H1 (cell line): ENCODE measurements around the gene LPCAT1. TPM values are rescaled to one million over a fixed set of nuclear protein-coding genes. Genes with fewer than 3 reads are reported as not detected.

Experiments
- CTCF ChIA-PET: fragments of 300-600 bp; sonication (Branson Sonifier 250); formaldehyde crosslinking; loops from one replicate; lab custom pipeline; 2021; ENCODE audit not compliant: partially characterized antibody; lab: Charles Lee
- POLR2A ChIA-PET: fragments of 300-600 bp; sonication (Branson Sonifier 250); formaldehyde crosslinking; loops from one replicate; lab custom pipeline; 2021; ENCODE audit warnings: inconsistent platforms; ENCODE audit not compliant: partially characterized antibody; lab: Charles Lee
- DNase-seq, 2 experiments: peaks; one replicate each; pipeline versions ENCODE4 v3.0.0 to v3.0.0-alpha.2; 2010 to 2022; ENCODE audit warnings: low spot score in 2 of 2, low read depth in 1 of 2, mixed read lengths in 1 of 2
- FAIRE-seq: peaks from 2 replicates; lab custom pipeline; 2011; peaks lifted over from hg19 to GRCh38; lab: Jason Lieb, UNC
- H2AFZ ChIP-seq: 2 replicates; pipeline ENCODE4 v1.8.1; 2012; ENCODE audit warnings: low read length, inconsistent platforms
- H2AK5ac ChIP-seq: 2 replicates; pipeline ENCODE4 v1.6.1; 2013; ENCODE audit warnings: low read depth, low read length
- H2BK120ac ChIP-seq: replicated peaks from 2 replicates; pipeline ENCODE3; 2013; ENCODE audit warnings: low read depth, low read length, inconsistent platforms
- H2BK12ac ChIP-seq: 2 replicates; pipeline ENCODE4 v1.6.1; 2013; ENCODE audit warnings: low read depth, low read length
- H2BK15ac ChIP-seq: 2 replicates; pipeline ENCODE4 v1.6.1; 2013; ENCODE audit warnings: low read length
- H2BK20ac ChIP-seq: 2 replicates; pipeline ENCODE4 v1.6.1; 2013; ENCODE audit warnings: low read length
- H2BK5ac ChIP-seq: 2 replicates; pipeline ENCODE4 v1.6.1; 2013; ENCODE audit warnings: low read depth, low read length
- H3K14ac ChIP-seq: 2 replicates; pipeline ENCODE4 v1.6.1; 2013; ENCODE audit warnings: inconsistent platforms; ENCODE audit not compliant: insufficient read length
- H3K18ac ChIP-seq: 2 replicates; pipeline ENCODE4 v1.6.1; 2013; ENCODE audit warnings: low read length; ENCODE audit errors: extremely low read depth
- H3K23ac ChIP-seq: 2 replicates; pipeline ENCODE4 v1.6.1; 2013; ENCODE audit warnings: inconsistent platforms; ENCODE audit not compliant: insufficient read length
- H3K23me2 ChIP-seq: 2 replicates; pipeline ENCODE4 v1.6.1; 2013; ENCODE audit warnings: low read depth, low read length
- H3K27ac ChIP-seq: 2 replicates; pipeline ENCODE4 v1.6.1; 2011; ENCODE audit warnings: low read depth, low read length, inconsistent platforms
- H3K27me3 ChIP-seq, 4 experiments: replicated peaks in 1 of 4; 1 replicate in 1 of 4; 2 replicates in 3 of 4; pipeline versions ENCODE4 v1.6.1 to v1.8.1; 2011 to 2013; ENCODE audit warnings: low read length in 3 of 4, mild to moderate bottlenecking in 3 of 4, inconsistent platforms in 2 of 4, mixed read lengths in 2 of 4, moderate library complexity in 1 of 4; ENCODE audit not compliant: control insufficient read depth in 3 of 4, insufficient read depth in 3 of 4; ENCODE audit errors: extremely low read depth in 1 of 4
- H3K36me3 ChIP-seq, 4 experiments: 2 replicates each; pipeline versions ENCODE4 v1.6.1 to v1.8.1; 2011 to 2013; ENCODE audit warnings: mild to moderate bottlenecking in 4 of 4, low read length in 3 of 4, moderate library complexity in 2 of 4, control low read depth in 1 of 4, inconsistent platforms in 1 of 4; ENCODE audit not compliant: insufficient read depth in 4 of 4, control insufficient read depth in 2 of 4
- H3K4ac ChIP-seq: replicated peaks from 2 replicates; pipeline ENCODE3; 2013; ENCODE audit warnings: low read length, low read depth, mixed read lengths, inconsistent platforms; ENCODE audit not compliant: insufficient read length
- H3K4me1 ChIP-seq, 4 experiments: replicated peaks in 1 of 4; 1 replicate in 1 of 4; 2 replicates in 3 of 4; pipeline versions ENCODE4 v1.6.1 to v1.8.1; 2011 to 2013; ENCODE audit warnings: low read length in 3 of 4, inconsistent platforms in 2 of 4, mixed read lengths in 1 of 4; ENCODE audit not compliant: insufficient read depth in 4 of 4, control insufficient read depth in 3 of 4
- H3K4me2 ChIP-seq, 2 experiments: 2 replicates each; pipeline versions ENCODE4 v1.6.1 to v1.8.1; 2011 to 2013; ENCODE audit warnings: low read depth in 2 of 2, low read length in 2 of 2, control low read depth in 1 of 2, inconsistent platforms in 1 of 2, mild to moderate bottlenecking in 1 of 2; ENCODE audit not compliant: insufficient read depth in 1 of 2
- H3K4me3 ChIP-seq, 4 experiments: fragments of 200-600, 300-600 bp in 1 of 4; sonication (generic), shearing (Covaris generic), sonication (Bioruptor Twin) in 1 of 4; 2 replicates each; pipeline versions ENCODE4 v1.5.1 to v1.8.1; 2011 to 2016; ENCODE audit warnings: low read length in 4 of 4, low read depth in 3 of 4, control low read depth in 2 of 4, inconsistent platforms in 2 of 4, mild to moderate bottlenecking in 2 of 4, mixed read lengths in 1 of 4, moderate library complexity in 1 of 4; ENCODE audit not compliant: insufficient read depth in 2 of 4; ENCODE audit errors: extremely low read depth in 1 of 4
- H3K56ac ChIP-seq: replicated peaks from 2 replicates; pipeline ENCODE3; 2013; ENCODE audit warnings: low read depth, mild to moderate bottlenecking, mixed read lengths, low read length, inconsistent platforms; ENCODE audit not compliant: insufficient read length
- H3K79me1 ChIP-seq: 2 replicates; pipeline ENCODE4 v1.6.1; 2013; ENCODE audit warnings: low read depth, low read length, control low read depth
- H3K79me2 ChIP-seq, 2 experiments: 2 replicates each; pipeline versions ENCODE4 v1.6.1 to v1.8.1; 2012 to 2013; ENCODE audit warnings: low read length in 2 of 2, mild to moderate bottlenecking in 2 of 2, inconsistent platforms in 1 of 2; ENCODE audit not compliant: insufficient read depth in 2 of 2, control insufficient read depth in 1 of 2
- H3K9ac ChIP-seq, 4 experiments: replicated peaks in 1 of 4; 1 replicate in 1 of 4; 2 replicates in 3 of 4; pipeline versions ENCODE4 v1.6.1 to v1.8.1; 2011 to 2013; ENCODE audit warnings: low read depth in 3 of 4, low read length in 3 of 4, control low read depth in 2 of 4, mild to moderate bottlenecking in 2 of 4, moderate library complexity in 2 of 4, inconsistent platforms in 1 of 4; ENCODE audit errors: extremely low read depth in 1 of 4
- H3K9me3 ChIP-seq, 2 experiments: 2 replicates each; pipeline versions ENCODE4 v1.6.1 to v1.8.1; 2012 to 2013; ENCODE audit warnings: mild to moderate bottlenecking in 2 of 2, moderate library complexity in 2 of 2, control low read depth in 1 of 2, inconsistent platforms in 1 of 2, low read depth in 1 of 2, low read length in 1 of 2, mixed read lengths in 1 of 2; ENCODE audit not compliant: insufficient read depth in 2 of 2
- H4K20me1 ChIP-seq, 2 experiments: replicated peaks in 1 of 2; 2 replicates each; pipeline versions ENCODE3 to v1.8.1; 2011 to 2013; ENCODE audit warnings: inconsistent platforms in 2 of 2, low read length in 2 of 2, mild to moderate bottlenecking in 1 of 2; ENCODE audit not compliant: insufficient read depth in 2 of 2, control insufficient read depth in 1 of 2
- H4K5ac ChIP-seq: 2 replicates; pipeline ENCODE4 v1.6.1; 2013; ENCODE audit warnings: low read length, low read depth, mixed read lengths, inconsistent platforms; ENCODE audit not compliant: insufficient read length
- H4K8ac ChIP-seq: 2 replicates; pipeline ENCODE4 v1.8.0; 2013; ENCODE audit warnings: mild to moderate bottlenecking, moderate library complexity, low read length, inconsistent platforms; ENCODE audit not compliant: insufficient read depth; ENCODE audit errors: extremely low read depth
- H4K91ac ChIP-seq: replicated peaks from 2 replicates; pipeline ENCODE3; 2013; ENCODE audit warnings: low read length, mixed read lengths, inconsistent platforms; ENCODE audit not compliant: insufficient read length
- CBX5 ChIP-seq: fragments of 300-800, 300-1000 bp; sonication (generic); IDR thresholded peaks from 2 replicates; pipeline ENCODE4 v1.7.1; 2016; ENCODE audit warnings: antibody characterized with exemption, low read length, low read depth
- GABPA ChIP-seq: IDR thresholded peaks from 2 replicates; pipeline ENCODE4 v1.6.1; 2011; ENCODE audit warnings: mild to moderate bottlenecking, low read length, moderate library complexity, borderline replicate concordance; ENCODE audit not compliant: insufficient read depth
- JUN ChIP-seq: IDR thresholded peaks from 2 replicates; pipeline ENCODE4 v1.6.1; 2011; ENCODE audit warnings: low read depth, mild to moderate bottlenecking, improper control_type of control experiment, low read length
- KDM5A ChIP-seq: fragments of 200-600 bp; IDR thresholded peaks from 2 replicates; pipeline ENCODE4 v1.7.1; 2012; ENCODE audit warnings: mild to moderate bottlenecking, low read length, inconsistent platforms, mixed read lengths
- POLR2A ChIP-seq, 2 experiments: IDR thresholded peaks; 1 replicate in 1 of 2; 2 replicates in 1 of 2; pipeline ENCODE4 v1.6.1; 2011; ENCODE audit warnings: low read depth in 2 of 2, low read length in 2 of 2, mild to moderate bottlenecking in 2 of 2; ENCODE audit errors: control extremely low read depth in 1 of 2
- POLR2AphosphoS5 ChIP-seq: IDR thresholded peaks from 2 replicates; pipeline ENCODE4 v1.6.1; 2011; ENCODE audit warnings: low read depth, low read length
- SAP30 ChIP-seq: fragments of 300-600 bp; sonication (generic); IDR thresholded peaks from 2 replicates; pipeline ENCODE4 v1.7.1; 2012; ENCODE audit warnings: low read length, moderate library complexity, mild to moderate bottlenecking, inconsistent platforms; ENCODE audit not compliant: insufficient read depth, insufficient replicate concordance
- SP2 ChIP-seq: IDR thresholded peaks from 2 replicates; pipeline ENCODE4 v1.6.1; 2012; ENCODE audit warnings: mild to moderate bottlenecking, low read length, inconsistent platforms
- WGBS, 2 experiments: shearing (Covaris generic) in 1 of 2; methylation state at CpG; one replicate each; pipeline versions ENCODE4 v1.1.6 to v1.1.7; 2013 to 2015; ENCODE audit warnings: low lambda C conversion rate in 2 of 2, mixed read lengths in 2 of 2, inconsistent platforms in 1 of 2, low coverage in 1 of 2, missing lambda C conversion rate in 1 of 2; ENCODE audit not compliant: insufficient replicate concordance in 2 of 2, insufficient coverage in 1 of 2, insufficient read length in 1 of 2; ENCODE audit errors: extremely low coverage in 1 of 2, missing lambda C conversion rate in 1 of 2; 5-methylcytosine and 5-hydroxymethylcytosine counted together
- polyA plus RNA-seq, 7 experiments: library from polyadenylated mRNA; depleted of rRNA in 3 of 7; stranded (reverse) in 5 of 7; unstranded in 2 of 7; fragments of >200 nt in 5 of 7; fragments of 200-250 nt in 2 of 7; gene quantifications; 1 replicate in 5 of 7; 2 replicates in 1 of 7; 4 replicates in 1 of 7; pipeline versions ENCODE4 v1.2.1 to v1.2.3, GENCODE V29; 2011 to 2013; ENCODE audit warnings: missing spikeins in 2 of 7, mixed read lengths in 2 of 7
- total RNA-seq: library from RNA; stranded (reverse); fragmentation: NEBNext Ultra II Directional; extraction: Animal tissue kit (Norgen Biotek cat#: 25700); gene quantifications from 2 replicates; pipeline ENCODE4 v1.2.1, GENCODE V29; 2021
- TF ChIP-seq, protein P1 (sequence below): IDR thresholded peaks from 2 replicates; pipeline ENCODE4 v1.6.1; 2012; ENCODE audit warnings: inconsistent platforms

Gene LPCAT1
- total and polyA plus RNA-seq, 2 of the 8 experiments (the other 6 are each of a cell fraction or from before 2014, with no cell fraction given): 107 to 260 TPM

DNA sequence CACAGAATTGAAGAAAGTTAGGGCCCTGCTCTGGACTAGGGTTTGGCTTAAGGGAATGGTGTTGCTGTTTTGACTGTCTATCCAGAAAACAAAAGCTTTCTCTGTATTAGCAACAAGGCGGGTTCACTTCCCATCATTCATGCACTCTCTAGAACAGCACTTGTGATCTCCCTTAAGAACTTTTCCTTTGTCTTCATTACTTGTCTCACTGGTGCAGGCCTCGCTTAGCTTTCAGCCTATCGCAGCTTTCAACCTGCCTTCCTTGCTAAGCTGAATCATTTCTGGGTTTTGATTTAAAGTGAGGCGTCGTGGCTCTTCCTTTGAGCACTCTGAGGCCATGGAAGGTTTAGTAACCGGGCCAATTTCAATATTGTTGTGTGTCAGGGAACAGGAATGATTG lies 35.2 kb upstream of the LPCAT1 start:
- H3K36me3 ChIP-seq: no peaks in the 10 kb centered on the region
- no peaks in the 10 kb centered on the region for H3K27me3 ChIP-seq
- H2BK12ac ChIP-seq: no peak overlapping the region
- no peak overlapping the region for H2BK15ac ChIP-seq
- no peak overlapping the region for H3K23ac ChIP-seq
- no peak overlapping the region for H3K27ac ChIP-seq
- H4K91ac ChIP-seq: no peak overlapping the region
- 0 out of 4 replicates have a peak, but pooled peaks cover 0 to 5% of the 10 kb centered on the region in 2 experiments for H3K9me3 ChIP-seq
- H4K8ac ChIP-seq: no peak overlapping the region
- H3K79me2 ChIP-seq: no peaks in the 10 kb centered on the region
- H3K9ac ChIP-seq: no peak overlapping the region
- POLR2A ChIA-PET: interaction anchor here (0.9 kb wide), 1 partner anchor 37 kb away, joined by 3 read pairs; no protein-coding TSS in a partner anchor
- H2BK5ac ChIP-seq: no peak overlapping the region
- no peaks in the 10 kb centered on the region for H3K79me1 ChIP-seq
- no peak overlapping the region for H3K4me2 ChIP-seq
- H3K18ac ChIP-seq: no peak overlapping the region
- CTCF ChIA-PET: interaction anchor here (0.8 to 2.2 kb wide), 6 partner anchors 9 to 231 kb away, joined by 3 to 6 read pairs (median 3); no protein-coding TSS in a partner anchor
- no peak overlapping the region for H3K4me3 ChIP-seq
- H2AK5ac ChIP-seq: no peak overlapping the region
- 78% methylated on average over 6 of the region's 6 CpGs; no CpG with 5 or more reads in 1 of the 2 experiments for WGBS, 2 experiments
- FAIRE-seq (no peak), DNase-seq (no peak)
- H2AFZ ChIP-seq: no peak overlapping the region
- no peak overlapping the region for H3K14ac ChIP-seq
- no peak overlapping the region for H3K56ac ChIP-seq
- peaks cover 0 to 2% (median 0%) of the 10 kb centered on the region in 4 experiments; a peak in 2 of 7 replicates for H3K4me1 ChIP-seq
- no peak overlapping the region for H2BK20ac ChIP-seq
- no peak for TF ChIP-seq POLR2A (IDR thresholded peaks at IDR 0.05; ENCODE audit: control extremely low read depth in 1 of 2, low read depth in 2 of 2, low read length in 2 of 2)
- no peak for TF ChIP-seq POLR2AphosphoS5
- TF ChIP-seq, protein P1, sequence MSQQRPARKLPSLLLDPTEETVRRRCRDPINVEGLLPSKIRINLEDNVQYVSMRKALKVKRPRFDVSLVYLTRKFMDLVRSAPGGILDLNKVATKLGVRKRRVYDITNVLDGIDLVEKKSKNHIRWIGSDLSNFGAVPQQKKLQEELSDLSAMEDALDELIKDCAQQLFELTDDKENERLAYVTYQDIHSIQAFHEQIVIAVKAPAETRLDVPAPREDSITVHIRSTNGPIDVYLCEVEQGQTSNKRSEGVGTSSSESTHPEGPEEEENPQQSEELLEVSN: no peak
- no peak for TF ChIP-seq KDM5A
- TF ChIP-seq SP2: no peak
- no peak for TF ChIP-seq SAP30
- TF ChIP-seq CBX5: no peak
- TF ChIP-seq JUN: no peak
- no peak for TF ChIP-seq GABPA
- TF ChIP-seq, all 59 proteins: peak for 0
- Histone ChIP-seq H4K5ac (no peak overlapping the region), H3K4ac (no peak overlapping the region), H2BK120ac (no peak overlapping the region), H3K23me2 (peaks cover 2% of the 10 kb centered on the region; the same call in 1 of the 2 replicates), H4K20me1 (no peaks in the 10 kb centered on the region)
